HG02884 (cell line): ENCODE measurements around the gene GOLGA6L10.
"Not testable (repeated sequence)": the region's sequence is repeated elsewhere in the genome, so short reads cannot be mapped to it uniquely, and the experiment has no call there.

Experiments
- ATAC-seq: cut with Tn5 transposase; IDR thresholded peaks from one replicate; pipeline ENCODE4 v1.9.1; 2021; ENCODE audit warnings: mild to moderate bottlenecking, moderate library complexity; ENCODE audit not compliant: unreplicated experiment

GOLGA6L10 gene

GRCh38 chr15:82349375-82349774 is at the start of gene GOLGA6L10:
GOLGA6L10 (minus strand) TSS chr15:82349475; CDS start chr15:82349375, 100 bp downstream.
- not testable (repeated sequence) for ATAC-seq

- no peak for ATAC-seq
Observed at GRCh38 chr15:82398785-82399184, 49.5 kb upstream of the GOLGA6L10 start.

- ATAC-seq = no peak
Observed at GRCh38 chr15:82397817-82398216, 48.5 kb upstream of the GOLGA6L10 start.

GRCh38 chr15:82395788-82396187 is 46.5 kb upstream of the GOLGA6L10 start:
- ATAC-seq = not testable (repeated sequence)

GRCh38 chr15:82393671-82394070 is 44.4 kb upstream of the GOLGA6L10 start:
- ATAC-seq = no peak

GRCh38 chr15:82392077-82392476 is 42.8 kb upstream of the GOLGA6L10 start:
- not testable (repeated sequence) for ATAC-seq

GRCh38 chr15:82390152-82390551 is 40.9 kb upstream of the GOLGA6L10 start:
- ATAC-seq = not testable (repeated sequence)

GRCh38 chr15:82387209-82387608 is 37.9 kb upstream of the GOLGA6L10 start:
- ATAC-seq = not testable (repeated sequence)

- not testable (repeated sequence) for ATAC-seq
Observed at GRCh38 chr15:82381330-82381955, 32.2 kb upstream of the GOLGA6L10 start.

GRCh38 chr15:82379552-82379951 is 30.3 kb upstream of the GOLGA6L10 start:
- ATAC-seq = not testable (repeated sequence)

GRCh38 chr15:82373661-82374060 is 24.4 kb upstream of the GOLGA6L10 start:
- not testable (repeated sequence) for ATAC-seq

GRCh38 chr15:82371656-82372055 is 22.4 kb upstream of the GOLGA6L10 start:
- no peak for ATAC-seq

- ATAC-seq = not testable (repeated sequence)
Observed at GRCh38 chr15:82367790-82368189, 18.5 kb upstream of the GOLGA6L10 start.

GRCh38 chr15:82365692-82366323 is 16.5 kb upstream of the GOLGA6L10 start:
- peak; percentile 63 for ATAC-seq

GRCh38 chr15:82364548-82364947 is 15.3 kb upstream of the GOLGA6L10 start:
- not testable (repeated sequence) for ATAC-seq

GRCh38 chr15:82362790-82363189 is 13.5 kb upstream of the GOLGA6L10 start:
- ATAC-seq = not testable (repeated sequence)

- ATAC-seq = not testable (repeated sequence)
Observed at GRCh38 chr15:82360618-82361017, 11.3 kb upstream of the GOLGA6L10 start.

- not testable (repeated sequence) for ATAC-seq
Observed at GRCh38 chr15:82355055-82355454, 5.8 kb upstream of the GOLGA6L10 start.

- not testable (repeated sequence) for ATAC-seq
Observed at GRCh38 chr15:82354546-82354945, 5.3 kb upstream of the GOLGA6L10 start.

- not testable (repeated sequence) for ATAC-seq
Observed at GRCh38 chr15:82347645-82348044, 1.6 kb downstream of the GOLGA6L10 start.

- ATAC-seq = not testable (repeated sequence)
Observed at GRCh38 chr15:82345176-82345575, 4.1 kb downstream of the GOLGA6L10 start.

- not testable (repeated sequence) for ATAC-seq
Observed at GRCh38 chr15:82344421-82344820, 4.9 kb downstream of the GOLGA6L10 start.
